IPS-20b (cell line): Measurements from ENCODE around the gene IMMP2L.

ENCODE experiments used
- H3K27ac ChIP-seq: one replicate; pipeline ENCODE4 v1.5.1; 2013; ENCODE audit warnings: low read length
- H3K27me3 ChIP-seq: 2 replicates; pipeline ENCODE4 v1.6.1; 2013; ENCODE audit warnings: mild to moderate bottlenecking, low read length, inconsistent platforms; ENCODE audit not compliant: insufficient read depth
- H3K36me3 ChIP-seq: 2 replicates; pipeline ENCODE4 v1.6.1; 2013; ENCODE audit warnings: low read depth, mild to moderate bottlenecking, inconsistent platforms, low read length, moderate library complexity; ENCODE audit not compliant: insufficient read depth
- H3K4me1 ChIP-seq: 2 replicates; pipeline ENCODE4 v1.6.1; 2013; ENCODE audit warnings: mild to moderate bottlenecking, control low read depth, inconsistent platforms, low read length, moderate library complexity; ENCODE audit not compliant: insufficient read depth
- H3K4me3 ChIP-seq: 2 replicates; pipeline ENCODE4 v1.5.1; 2013; ENCODE audit warnings: mild to moderate bottlenecking, low read length, inconsistent platforms
- H3K9ac ChIP-seq: 2 replicates; pipeline ENCODE4 v1.6.1; 2013; ENCODE audit warnings: low read depth, mild to moderate bottlenecking, inconsistent platforms, low read length, moderate library complexity
- H3K9me3 ChIP-seq: 2 replicates; pipeline ENCODE4 v1.6.1; 2013; ENCODE audit warnings: mild to moderate bottlenecking, low read depth, low read length, inconsistent platforms; ENCODE audit not compliant: insufficient read depth

IMMP2L gene

GRCh38 chr7:110870926-110871325, 691.4 kb downstream of the IMMP2L start:
- H3K27me3 ChIP-seq: no peaks in the 10 kb centered on the region
- no peak overlapping the region for H3K4me3 ChIP-seq
- H3K9me3 ChIP-seq: no peaks in the 10 kb centered on the region
- H3K9ac ChIP-seq: no peak overlapping the region
- peak overlapping the region; percentile 68 for H3K27ac ChIP-seq
- H3K36me3 ChIP-seq: no peaks in the 10 kb centered on the region
- peaks cover 31% of the 10 kb centered on the region; the same call in 1 of the 2 replicates for H3K4me1 ChIP-seq

GRCh38 chr7:110868458-110868857, 693.8 kb downstream of the IMMP2L start:
- no peaks in the 10 kb centered on the region for H3K36me3 ChIP-seq
- H3K27me3 ChIP-seq: no peaks in the 10 kb centered on the region
- no peak overlapping the region for H3K27ac ChIP-seq
- no peaks in the 10 kb centered on the region for H3K9me3 ChIP-seq
- H3K4me1 ChIP-seq: peaks cover 37% of the 10 kb centered on the region; the same call in 1 of the 2 replicates
- H3K9ac ChIP-seq: no peak overlapping the region
- H3K4me3 ChIP-seq: no peak overlapping the region

GRCh38 chr7:110867771-110868170, 694.5 kb downstream of the IMMP2L start:
- Histone ChIP-seq H3K4me1 (peaks cover 37% of the 10 kb centered on the region; the same call in 1 of the 2 replicates), H3K4me3 (no peak overlapping the region), H3K9me3 (no peaks in the 10 kb centered on the region), H3K27ac (no peak overlapping the region), H3K27me3 (no peaks in the 10 kb centered on the region), H3K36me3 (no peaks in the 10 kb centered on the region), H3K9ac (no peak overlapping the region)

- no peaks in the 10 kb centered on the region for H3K36me3 ChIP-seq
Measured at GRCh38 chr7:110863258-110863657, 699.0 kb downstream of the IMMP2L start.

GRCh38 chr7:110861163-110861562, 701.1 kb downstream of the IMMP2L start:
- Histone ChIP-seq H3K27me3 (no peaks in the 10 kb centered on the region), H3K9ac (no peak overlapping the region), H3K4me3 (no peak overlapping the region), H3K9me3 (no peaks in the 10 kb centered on the region), H3K36me3 (no peaks in the 10 kb centered on the region), H3K27ac (no peak overlapping the region), H3K4me1 (peaks cover 24% of the 10 kb centered on the region; the same call in 1 of the 2 replicates)

More at GRCh38 chr7:110863258-110863657, 699.0 kb downstream of the IMMP2L start:
- H3K9ac ChIP-seq: no peak overlapping the region
- H3K27ac ChIP-seq: no peak overlapping the region
- no peak overlapping the region for H3K4me3 ChIP-seq
- H3K4me1 ChIP-seq: peaks cover 16% of the 10 kb centered on the region; the same call in 1 of the 2 replicates
- no peaks in the 10 kb centered on the region for H3K27me3 ChIP-seq
- no peaks in the 10 kb centered on the region for H3K9me3 ChIP-seq

GRCh38 chr7:110857106-110857505, 705.2 kb downstream of the IMMP2L start:
- H3K4me3 ChIP-seq: peak overlapping the region; percentile 17; the same call in 1 of the 2 replicates
- peak overlapping the region; percentile 9; the same call in 1 of the 2 replicates for H3K9ac ChIP-seq
- H3K27ac ChIP-seq: peak overlapping the region; percentile 32

GRCh38 chr7:110856704-110857103, 705.6 kb downstream of the IMMP2L start:
- peaks cover 18% of the 10 kb centered on the region; the same call in 1 of the 2 replicates for H3K4me1 ChIP-seq
- H3K9me3 ChIP-seq: no peaks in the 10 kb centered on the region
- H3K36me3 ChIP-seq: no peaks in the 10 kb centered on the region
- no peaks in the 10 kb centered on the region for H3K27me3 ChIP-seq
- peak overlapping the region; percentile 17; the same call in 1 of the 2 replicates for H3K4me3 ChIP-seq
- H3K9ac ChIP-seq: peak overlapping the region; percentile 9; the same call in 1 of the 2 replicates
- H3K27ac ChIP-seq: peak overlapping the region; percentile 32

More at GRCh38 chr7:110857106-110857505, 705.2 kb downstream of the IMMP2L start:
- H3K4me1 ChIP-seq: peaks cover 18% of the 10 kb centered on the region; the same call in 1 of the 2 replicates
- no peaks in the 10 kb centered on the region for H3K27me3 ChIP-seq
- no peaks in the 10 kb centered on the region for H3K36me3 ChIP-seq
- no peaks in the 10 kb centered on the region for H3K9me3 ChIP-seq

GRCh38 chr7:110854651-110855050, 707.6 kb downstream of the IMMP2L start:
- H3K27me3 ChIP-seq: no peaks in the 10 kb centered on the region

GRCh38 chr7:110854166-110854565, 708.1 kb downstream of the IMMP2L start:
- Histone ChIP-seq H3K9ac (no peak overlapping the region), H3K4me3 (no peak overlapping the region), H3K27ac (no peak overlapping the region), H3K27me3 (no peaks in the 10 kb centered on the region), H3K4me1 (peaks cover 18% of the 10 kb centered on the region; the same call in 1 of the 2 replicates), H3K9me3 (no peaks in the 10 kb centered on the region), H3K36me3 (no peaks in the 10 kb centered on the region)

More at GRCh38 chr7:110854651-110855050, 707.6 kb downstream of the IMMP2L start:
- Histone ChIP-seq H3K36me3 (no peaks in the 10 kb centered on the region), H3K4me1 (peaks cover 18% of the 10 kb centered on the region; the same call in 1 of the 2 replicates), H3K27ac (no peak overlapping the region), H3K9me3 (no peaks in the 10 kb centered on the region), H3K9ac (no peak overlapping the region), H3K4me3 (no peak overlapping the region)

GRCh38 chr7:110853263-110853662, 709.0 kb downstream of the IMMP2L start:
- Histone ChIP-seq H3K9me3 (no peaks in the 10 kb centered on the region), H3K4me1 (peaks cover 18% of the 10 kb centered on the region; the same call in 1 of the 2 replicates), H3K9ac (no peak overlapping the region), H3K4me3 (no peak overlapping the region), H3K27me3 (no peaks in the 10 kb centered on the region), H3K36me3 (no peaks in the 10 kb centered on the region), H3K27ac (no peak overlapping the region)

GRCh38 chr7:110852156-110852940, 709.9 kb downstream of the IMMP2L start:
- H3K9me3 ChIP-seq: no peaks in the 10 kb centered on the region
- H3K36me3 ChIP-seq: no peaks in the 10 kb centered on the region
- H3K27me3 ChIP-seq: no peaks in the 10 kb centered on the region
- no peak overlapping the region for H3K9ac ChIP-seq
- H3K4me3 ChIP-seq: no peak overlapping the region
- H3K27ac ChIP-seq: no peak overlapping the region
- H3K4me1 ChIP-seq: peaks cover 13% of the 10 kb centered on the region; the same call in 1 of the 2 replicates

GRCh38 chr7:110850224-110850623, 712.1 kb downstream of the IMMP2L start:
- peaks cover 7% of the 10 kb centered on the region; the same call in 1 of the 2 replicates for H3K27me3 ChIP-seq
- no peaks in the 10 kb centered on the region for H3K36me3 ChIP-seq
- H3K27ac ChIP-seq: no peak overlapping the region
- no peaks in the 10 kb centered on the region for H3K9me3 ChIP-seq
- no peak overlapping the region for H3K4me3 ChIP-seq
- H3K4me1 ChIP-seq: peaks cover 7% of the 10 kb centered on the region; the same call in 1 of the 2 replicates
- no peak overlapping the region for H3K9ac ChIP-seq
